GM21723 (cell line): Measurements from ENCODE around the gene RNF14.
"Not testable (repeated sequence)": the region's sequence is repeated elsewhere in the genome, so short reads cannot be mapped to it uniquely, and the experiment has no call there.

ENCODE experiments used
- ATAC-seq: cut with Tn5 transposase; IDR thresholded peaks from one replicate; pipeline ENCODE4 v1.9.1; 2021; ENCODE audit warnings: mild to moderate bottlenecking, moderate library complexity; ENCODE audit not compliant: unreplicated experiment

RNF14 gene

GRCh38 chr5:142012792-142013388 is 44.0 kb downstream of the RNF14 start, which contains the start of gene GNPDA1:
Gene GNPDA1, minus strand, starts transcription at chr5:142013027. Its CDS starts 992 bp downstream, at chr5:142012035.
- peak; percentile 59 for ATAC-seq

GRCh38 chr5:142013734-142014521 is 45.0 kb downstream of the RNF14 start:
- no peak for ATAC-seq

- peak; percentile 43 for ATAC-seq
These were observed 46.1 kb downstream of the RNF14 start for GRCh38 chr5:142014911-142015584.

- peak; percentile 28 for ATAC-seq
These were observed 47.1 kb downstream of the RNF14 start for GRCh38 chr5:142015781-142016533.

- peak; percentile 12 for ATAC-seq
These were observed 47.7 kb downstream of the RNF14 start for GRCh38 chr5:142016556-142016955.

- no peak for ATAC-seq
These were observed 49.0 kb downstream of the RNF14 start for GRCh38 chr5:142017832-142018427.

- ATAC-seq: no peak
These were observed 51.3 kb downstream of the RNF14 start for GRCh38 chr5:142020122-142020659.

- no peak for ATAC-seq
These were observed 54.9 kb downstream of the RNF14 start for GRCh38 chr5:142023836-142024235.

GRCh38 chr5:142024771-142025304 is 55.9 kb downstream of the RNF14 start:
- peak; percentile 100 for ATAC-seq

- ATAC-seq: no peak
These were observed 56.7 kb downstream of the RNF14 start for GRCh38 chr5:142025637-142026036.

- no peak for ATAC-seq
These were observed 63.2 kb downstream of the RNF14 start for GRCh38 chr5:142032150-142032549.

GRCh38 chr5:142032747-142033631 is 64.1 kb downstream of the RNF14 start:
- ATAC-seq: no peak

GRCh38 chr5:142033632-142034567 is 65.0 kb downstream of the RNF14 start:
- ATAC-seq: not testable (repeated sequence)

GRCh38 chr5:142034994-142035393 is 66.1 kb downstream of the RNF14 start:
- ATAC-seq: no peak

GRCh38 chr5:142036918-142037317 is 68.0 kb downstream of the RNF14 start:
- no peak for ATAC-seq

GRCh38 chr5:142037599-142037998 is 68.7 kb downstream of the RNF14 start:
- not testable (repeated sequence) for ATAC-seq

- no peak for ATAC-seq
These were observed 69.8 kb downstream of the RNF14 start for GRCh38 chr5:142038735-142039134.
